Measurements from ENCODE around the gene SDR42E1.

Gene SDR42E1

DNA sequence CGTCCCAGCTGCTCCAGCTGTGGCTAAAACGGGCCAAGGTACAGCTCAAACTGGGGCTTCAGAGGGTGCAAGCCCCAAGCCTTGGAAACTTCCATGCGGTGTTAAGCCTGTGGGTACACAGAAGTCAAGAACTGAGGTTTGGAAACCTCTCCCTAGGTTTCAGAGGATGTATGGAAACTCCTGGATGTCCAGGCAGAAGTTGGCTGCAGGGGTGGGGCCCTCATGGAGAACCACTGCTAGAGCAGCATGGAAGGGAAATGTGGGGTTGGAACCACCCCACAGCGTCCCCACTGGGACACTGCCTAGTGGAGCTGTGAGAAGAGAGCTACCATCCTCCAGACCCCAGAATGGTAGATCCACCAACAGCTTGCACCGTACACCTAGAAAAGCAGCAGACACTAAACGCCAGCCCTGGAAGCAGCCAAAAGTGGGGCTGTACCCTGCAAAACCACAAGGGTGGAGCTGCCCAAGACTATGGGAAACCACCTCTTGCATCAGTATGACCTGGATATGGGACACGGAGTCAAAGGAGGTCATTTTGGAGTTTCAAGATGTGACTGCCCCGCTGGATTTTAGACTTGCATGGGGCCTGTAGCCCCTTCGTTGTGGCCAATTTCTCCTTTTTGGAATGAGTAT is 2.2 kb downstream of the SDR42E1 start:
- TF ChIP-seq, protein P1, sequence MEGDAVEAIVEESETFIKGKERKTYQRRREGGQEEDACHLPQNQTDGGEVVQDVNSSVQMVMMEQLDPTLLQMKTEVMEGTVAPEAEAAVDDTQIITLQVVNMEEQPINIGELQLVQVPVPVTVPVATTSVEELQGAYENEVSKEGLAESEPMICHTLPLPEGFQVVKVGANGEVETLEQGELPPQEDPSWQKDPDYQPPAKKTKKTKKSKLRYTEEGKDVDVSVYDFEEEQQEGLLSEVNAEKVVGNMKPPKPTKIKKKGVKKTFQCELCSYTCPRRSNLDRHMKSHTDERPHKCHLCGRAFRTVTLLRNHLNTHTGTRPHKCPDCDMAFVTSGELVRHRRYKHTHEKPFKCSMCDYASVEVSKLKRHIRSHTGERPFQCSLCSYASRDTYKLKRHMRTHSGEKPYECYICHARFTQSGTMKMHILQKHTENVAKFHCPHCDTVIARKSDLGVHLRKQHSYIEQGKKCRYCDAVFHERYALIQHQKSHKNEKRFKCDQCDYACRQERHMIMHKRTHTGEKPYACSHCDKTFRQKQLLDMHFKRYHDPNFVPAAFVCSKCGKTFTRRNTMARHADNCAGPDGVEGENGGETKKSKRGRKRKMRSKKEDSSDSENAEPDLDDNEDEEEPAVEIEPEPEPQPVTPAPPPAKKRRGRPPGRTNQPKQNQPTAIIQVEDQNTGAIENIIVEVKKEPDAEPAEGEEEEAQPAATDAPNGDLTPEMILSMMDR (IDR thresholded peaks at IDR 0.05; ENCODE audit: low read depth, low read length, missing control alignments) = no peak
- no peak overlapping the region for H3K4me3 ChIP-seq (ENCODE audit: low read depth, low read length)
- DNase-seq (ENCODE audit: low read depth) = no peak

DNA sequence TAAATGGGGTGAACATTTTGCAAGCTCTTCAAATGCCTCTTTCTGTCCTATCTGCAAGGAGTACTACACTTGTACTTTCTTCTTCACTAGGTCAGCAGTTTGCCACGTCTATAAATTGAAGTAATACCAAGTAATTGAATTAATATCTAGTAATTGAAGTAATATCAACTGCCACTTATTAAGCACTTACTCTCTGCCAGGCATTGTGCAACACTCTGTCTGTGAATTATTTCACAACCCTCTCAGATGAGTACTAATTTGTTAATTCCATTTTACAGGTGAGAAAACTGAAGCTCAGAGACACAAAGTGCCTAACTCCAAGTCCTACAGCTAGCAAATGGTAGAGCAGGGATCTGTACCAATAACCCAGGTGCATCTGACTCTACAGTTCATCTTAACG is 4.1 kb downstream of the SDR42E1 start:
- TF ChIP-seq, protein P1 (IDR thresholded peaks at IDR 0.05; ENCODE audit: low read depth, low read length, missing control alignments) = no peak
- no peak for DNase-seq (ENCODE audit: low read depth)

DNA sequence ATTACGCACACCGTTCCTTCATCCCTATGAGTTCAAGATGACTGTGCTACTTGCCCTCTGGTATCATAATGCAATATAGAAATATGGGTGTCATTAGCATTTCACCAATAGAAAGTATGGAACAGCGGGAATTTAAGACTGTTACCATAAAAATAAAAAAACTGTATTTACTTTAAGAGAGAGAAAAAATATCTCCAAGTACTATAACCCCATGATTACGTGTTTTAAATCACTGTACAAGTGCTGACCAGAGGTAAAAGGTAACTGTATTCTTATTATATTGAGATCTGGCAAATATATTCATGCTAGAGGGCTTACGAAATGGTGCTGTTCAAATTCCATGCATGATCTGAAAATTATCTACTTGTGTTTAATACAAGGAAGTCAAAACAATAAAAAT is 5.2 kb downstream of the SDR42E1 start:
- no peak overlapping the region for H3K4me3 ChIP-seq (ENCODE audit: low read depth, low read length)
- no peak for DNase-seq (ENCODE audit: low read depth)
- TF ChIP-seq, protein P1 (IDR thresholded peaks at IDR 0.05; ENCODE audit: low read depth, low read length, missing control alignments) = no peak

More for the DNA sequence above, 4.1 kb downstream of the SDR42E1 start:
- no peak overlapping the region for H3K4me3 ChIP-seq (ENCODE audit: low read depth, low read length)

DNA sequence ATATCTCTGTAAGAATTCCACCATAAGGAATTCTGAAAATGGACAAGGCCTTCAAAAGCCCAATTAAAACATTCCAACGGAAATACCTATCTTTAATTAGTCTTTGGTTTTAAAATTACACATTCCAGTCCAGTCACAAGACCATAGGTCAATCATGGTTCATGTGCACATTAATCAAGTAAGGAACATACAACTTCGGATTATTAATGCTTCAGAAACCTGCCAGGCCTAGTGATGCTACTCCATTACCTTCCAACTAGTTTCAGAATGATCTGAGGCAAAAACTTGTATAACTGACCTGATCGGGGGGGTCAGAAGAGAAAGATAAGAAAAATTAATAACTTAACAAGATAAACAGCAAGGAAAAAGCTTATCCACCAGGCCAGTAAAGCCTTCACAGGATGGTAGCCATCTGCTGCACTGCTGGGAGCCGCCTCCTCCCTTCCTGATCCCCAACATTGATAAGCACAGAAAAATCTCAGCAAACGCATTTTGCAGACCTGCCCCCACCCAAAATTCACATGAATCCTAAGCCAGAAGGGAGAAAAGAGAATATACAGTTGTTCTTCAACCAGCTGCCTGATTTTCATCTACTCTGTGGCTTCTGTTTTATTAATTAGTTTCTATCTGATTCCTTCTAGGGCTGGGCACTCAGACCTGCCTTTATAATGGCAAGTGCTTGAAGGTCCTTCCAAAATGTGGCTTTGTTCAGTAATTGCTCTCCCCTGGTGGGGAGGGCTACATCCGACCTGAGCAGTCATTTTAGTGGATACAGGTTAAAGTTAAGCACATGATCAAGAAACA is 6.0 kb downstream of the SDR42E1 start:
- TF ChIP-seq, protein P1 (IDR thresholded peaks at IDR 0.05; ENCODE audit: low read depth, low read length, missing control alignments) = no peak
- no peak for DNase-seq (ENCODE audit: low read depth)
- H3K4me3 ChIP-seq (ENCODE audit: low read depth, low read length) = no peak overlapping the region

DNA sequence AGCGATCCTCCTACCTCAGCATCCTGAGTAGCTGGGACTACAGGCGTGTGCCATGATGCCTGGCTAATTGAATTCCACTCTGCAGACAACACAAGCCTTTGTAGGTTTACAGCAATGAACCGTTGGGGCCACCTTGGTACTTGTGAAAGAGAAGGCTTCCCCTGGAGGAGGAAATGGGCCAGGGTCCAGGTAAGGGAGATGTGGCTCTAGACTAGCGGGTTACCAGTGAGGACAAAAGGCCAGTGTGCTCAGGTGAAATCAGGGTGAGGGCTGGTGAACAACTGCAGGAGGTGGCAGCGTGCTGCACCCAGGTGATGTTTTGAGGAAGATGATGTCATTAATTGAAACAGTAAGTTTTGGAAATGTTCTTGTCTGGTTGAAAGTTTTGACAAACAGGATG is 6.7 kb downstream of the SDR42E1 start:
- DNase-seq (ENCODE audit: low read depth) = no peak
- TF ChIP-seq, protein P1 (IDR thresholded peaks at IDR 0.05; ENCODE audit: low read depth, low read length, missing control alignments) = no peak
- H3K4me3 ChIP-seq (ENCODE audit: low read depth, low read length) = no peak overlapping the region

DNA sequence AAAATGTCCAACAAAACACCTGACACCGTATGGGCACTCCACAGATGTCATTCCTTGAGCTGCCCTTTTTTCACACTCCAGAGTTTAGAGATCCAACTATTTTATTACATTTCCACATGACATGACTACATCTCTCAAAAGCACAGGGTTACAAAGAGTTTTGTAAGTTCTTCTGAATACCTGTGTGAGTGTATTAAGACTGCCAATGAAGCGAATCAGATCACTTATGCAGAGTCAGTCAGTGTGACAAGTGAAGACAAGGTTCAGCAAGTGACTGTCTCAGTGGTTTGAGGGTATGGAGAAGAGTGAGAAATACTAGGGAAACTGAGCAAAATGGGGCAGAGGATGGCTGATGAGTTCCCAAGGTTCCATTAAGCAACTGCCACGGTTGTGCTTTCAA is 8.4 kb downstream of the SDR42E1 start:
- no peak for DNase-seq (ENCODE audit: low read depth)
- TF ChIP-seq, protein P1 (IDR thresholded peaks at IDR 0.05; ENCODE audit: low read depth, low read length, missing control alignments) = no peak

More for the DNA sequence above, 8.4 kb downstream of the SDR42E1 start:
- H3K4me3 ChIP-seq (ENCODE audit: low read depth, low read length) = no peak overlapping the region

Measured in GM12864 (cell line).